Gastrocnemius medialis (tissue), 4 donors: ENCODE data around the gene HGFAC. TPM values are rescaled to one million over a fixed set of nuclear protein-coding genes. Genes with fewer than 3 reads are reported as not detected.

Experiments
- ATAC-seq, 2 donors: fragments of 150-250 bp; one replicate each; pipeline ENCODE4 v1.9.1; 2016
- DNase-seq, 2 donors: peaks; one replicate each; pipeline ENCODE4 v3.0.0-alpha.2; 2019
- H3K27ac ChIP-seq, 4 donors: fragments of 200-600 bp; sonication (generic); 1 replicate in 1 of 4; 2 replicates in 3 of 4; pipeline ENCODE4 v1.5.1; 2016 to 2018; ENCODE audit warnings: mild to moderate bottlenecking in 2 of 4, moderate library complexity in 1 of 4
- H3K27me3 ChIP-seq, 3 donors: fragments of 200-600 bp; sonication (generic) in 2 of 3; 1 replicate in 1 of 3; 2 replicates in 2 of 3; pipeline versions ENCODE4 v1.5.1 to v1.6.0; 2016 to 2019; ENCODE audit warnings: mild to moderate bottlenecking in 1 of 3, moderate library complexity in 1 of 3
- H3K36me3 ChIP-seq, 2 donors: fragments of 200-600 bp; sonication (generic) in 1 of 2; one replicate each; pipeline ENCODE4 v1.5.1; 2017 to 2018
- H3K4me1 ChIP-seq, 2 donors: fragments of 200-600 bp; sonication (generic) in 1 of 2; one replicate each; pipeline ENCODE4 v1.5.1; 2016 to 2017; ENCODE audit warnings: mild to moderate bottlenecking in 2 of 2
- H3K4me3 ChIP-seq, 4 donors: fragments of 200-600 bp; sonication (generic) in 3 of 4; 1 replicate in 1 of 4; 2 replicates in 3 of 4; pipeline ENCODE4 v1.5.1; 2016 to 2019; ENCODE audit warnings: mild to moderate bottlenecking in 2 of 4
- H3K9me3 ChIP-seq, 3 donors: fragments of 200-600 bp; sonication (generic) in 2 of 3; 1 replicate in 1 of 3; 2 replicates in 2 of 3; pipeline ENCODE4 v1.5.1; 2016 to 2019
- POLR2A ChIP-seq, 2 donors: fragments of 450-650 bp; IDR thresholded peaks; one replicate each; pipeline ENCODE4 v1.6.1; 2017; ENCODE audit warnings: antibody characterized with exemption in 2 of 2, mild to moderate bottlenecking in 2 of 2, moderate library complexity in 2 of 2
- in situ Hi-C, 4 donors: fragments of 200-750 bp; cut with MboI; loops; one replicate each; pipeline versions ENCODE4 v1.15.0 to v1.8.0; 2017; ENCODE audit warnings: low sequenced_read_pairs in 4 of 4
- intact Hi-C: fragments of 100-400 bp; cut with DNase I; formaldehyde crosslinking; loops from one replicate; pipeline ENCODE4 v1.15.1; 2023; ENCODE audit warnings: low total_unique reads
- total RNA-seq, 4 donors: library from RNA; depleted of rRNA; stranded (reverse); fragments of >200 nt; gene quantifications; one replicate each; pipeline versions ENCODE4 v1.1.0 to v1.2.3, GENCODE V29; 2016
- TF ChIP-seq, protein P1 (sequence below), 5 experiments: fragments of 450-650 bp in 3 of 5; fragments of 200-600 bp in 2 of 5; sonication (generic) in 2 of 5; IDR thresholded peaks in 4 of 5; conservative IDR thresholded peaks in 1 of 5; 1 replicate in 4 of 5; 2 replicates in 1 of 5; pipeline ENCODE4 v1.5.1; 2016 to 2019; ENCODE audit warnings: antibody characterized with exemption in 5 of 5, mild to moderate bottlenecking in 3 of 5, moderate library complexity in 3 of 5

The HGFAC gene
- total RNA-seq, 4 donors from 2014 or later, result 0.20 to 0.68 (median 0.59) TPM

GRCh38 chr4:3477750-3478430, 36.1 kb downstream of the HGFAC start:
- intact Hi-C loops (no loop called here), in situ Hi-C loops (no loop called here)
- Histone ChIP-seq H3K9me3 (no peaks in the 10 kb centered on the region), H3K27ac (peak overlapping the region in 3 of 4 donors; percentile 0 to 100 (median 99)), H3K4me3 (no peak overlapping the region), H3K27me3 (no peaks in the 10 kb centered on the region), H3K36me3 (no peaks in the 10 kb centered on the region), H3K4me1 (peaks cover 32 to 46% of the 10 kb centered on the region in 2 donors)
- ATAC-seq (no peak), DNase-seq (no peak)
- TF ChIP-seq, protein P1, sequence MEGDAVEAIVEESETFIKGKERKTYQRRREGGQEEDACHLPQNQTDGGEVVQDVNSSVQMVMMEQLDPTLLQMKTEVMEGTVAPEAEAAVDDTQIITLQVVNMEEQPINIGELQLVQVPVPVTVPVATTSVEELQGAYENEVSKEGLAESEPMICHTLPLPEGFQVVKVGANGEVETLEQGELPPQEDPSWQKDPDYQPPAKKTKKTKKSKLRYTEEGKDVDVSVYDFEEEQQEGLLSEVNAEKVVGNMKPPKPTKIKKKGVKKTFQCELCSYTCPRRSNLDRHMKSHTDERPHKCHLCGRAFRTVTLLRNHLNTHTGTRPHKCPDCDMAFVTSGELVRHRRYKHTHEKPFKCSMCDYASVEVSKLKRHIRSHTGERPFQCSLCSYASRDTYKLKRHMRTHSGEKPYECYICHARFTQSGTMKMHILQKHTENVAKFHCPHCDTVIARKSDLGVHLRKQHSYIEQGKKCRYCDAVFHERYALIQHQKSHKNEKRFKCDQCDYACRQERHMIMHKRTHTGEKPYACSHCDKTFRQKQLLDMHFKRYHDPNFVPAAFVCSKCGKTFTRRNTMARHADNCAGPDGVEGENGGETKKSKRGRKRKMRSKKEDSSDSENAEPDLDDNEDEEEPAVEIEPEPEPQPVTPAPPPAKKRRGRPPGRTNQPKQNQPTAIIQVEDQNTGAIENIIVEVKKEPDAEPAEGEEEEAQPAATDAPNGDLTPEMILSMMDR (IDR thresholded peaks at IDR 0.05 in 4 of 5, conservative IDR thresholded peaks at IDR 0.05 in 1 of 5), result no peak
- no peak for TF ChIP-seq POLR2A (IDR thresholded peaks at IDR 0.05)

GRCh38 chr4:3478446-3479357, 36.9 kb downstream of the HGFAC start:
- Histone ChIP-seq H3K36me3 (no peaks in the 10 kb centered on the region), H3K4me1 (peaks cover 33 to 42% of the 10 kb centered on the region in 2 donors), H3K27me3 (no peaks in the 10 kb centered on the region), H3K4me3 (no peak overlapping the region), H3K27ac (peak overlapping the region; percentile 99 to 100 (median 99)), H3K9me3 (no peaks in the 10 kb centered on the region)
- TF ChIP-seq POLR2A (IDR thresholded peaks at IDR 0.05), result no peak
- TF ChIP-seq, protein P1 (IDR thresholded peaks at IDR 0.05 in 4 of 5, conservative IDR thresholded peaks at IDR 0.05 in 1 of 5), result no peak
- ATAC-seq, result no peak
- intact Hi-C loops, result no loop called here
- in situ Hi-C loops, result no loop called here
- no peak for DNase-seq

- H3K27me3 ChIP-seq, result no peaks in the 10 kb centered on the region
- ATAC-seq (no peak), DNase-seq (peak in 1 of 2 donors; percentile 84)
- no peaks in the 10 kb centered on the region for H3K36me3 ChIP-seq
- in situ Hi-C loops (no loop called here), intact Hi-C loops (loop anchor here (1.0 to 5.0 kb wide), 3 partner anchors 133 to 277 kb away; partner anchors contain the start of gene RGS12)
- H3K27ac ChIP-seq, result peak overlapping the region; percentile 99 to 100 (median 99)
- no peaks in the 10 kb centered on the region for H3K9me3 ChIP-seq
- H3K4me1 ChIP-seq, result peaks cover 38 to 46% of the 10 kb centered on the region in 2 donors
- TF ChIP-seq, protein P1 (IDR thresholded peaks at IDR 0.05 in 4 of 5, conservative IDR thresholded peaks at IDR 0.05 in 1 of 5), result no peak
- peak in 1 of 2 donors; percentile 16 for TF ChIP-seq POLR2A (IDR thresholded peaks at IDR 0.05)
- H3K4me3 ChIP-seq, result no peak overlapping the region
Measured at GRCh38 chr4:3479358-3480101, 37.8 kb downstream of the HGFAC start.

DNA sequence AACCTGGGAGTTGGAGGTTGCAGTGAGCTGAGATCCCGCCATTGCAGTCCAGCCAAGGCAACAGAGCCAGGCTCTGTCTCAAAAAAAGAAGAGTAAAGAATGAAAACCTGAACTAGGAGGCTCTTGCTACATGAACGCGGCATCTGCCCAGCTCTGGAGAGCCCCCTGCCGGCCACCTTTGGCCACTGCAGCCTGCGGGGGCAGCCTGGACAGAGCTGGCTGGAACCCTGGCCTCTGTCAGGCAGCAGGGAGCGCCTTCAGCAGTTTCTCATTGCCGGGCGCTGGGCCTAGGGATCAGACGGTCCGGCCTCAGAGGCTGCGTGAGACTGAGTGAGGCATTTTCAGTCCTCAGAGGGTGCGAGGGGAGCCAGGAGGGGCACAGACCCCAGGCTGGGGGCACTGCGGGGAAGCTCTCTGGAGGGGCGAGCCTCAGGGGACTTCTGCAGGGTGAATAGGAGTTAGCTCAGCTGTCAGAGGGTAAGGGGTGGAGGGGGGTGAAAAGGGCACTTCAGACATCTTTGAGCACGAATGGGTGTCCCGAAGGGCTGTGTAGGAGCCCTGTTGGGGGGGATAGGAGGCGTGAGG, 38.9 kb downstream of the HGFAC start:
- Histone ChIP-seq H3K4me3 (no peak overlapping the region), H3K27ac (peak overlapping the region; percentile 99 to 100 (median 99)), H3K4me1 (peaks cover 49 to 57% of the 10 kb centered on the region in 2 donors), H3K27me3 (no peaks in the 10 kb centered on the region), H3K36me3 (no peaks in the 10 kb centered on the region), H3K9me3 (no peaks in the 10 kb centered on the region)
- peak in 1 of 2 donors; percentile 14 for TF ChIP-seq POLR2A (IDR thresholded peaks at IDR 0.05)
- TF ChIP-seq, protein P1 (IDR thresholded peaks at IDR 0.05 in 4 of 5, conservative IDR thresholded peaks at IDR 0.05 in 1 of 5), result peak; percentile 98 to 100 (median 99)
- in situ Hi-C loops (no loop called here), intact Hi-C loops (loop anchor here (1.0 to 5.0 kb wide), 4 partner anchors 16 to 278 kb away; partner anchors contain the start of gene RGS12)
- peak; percentile 47 to 82 for DNase-seq
- ATAC-seq, result peak in 1 of 2 donors; percentile 22
